Tibial nerve (tissue), 4 donors: ENCODE data around the gene KXD1. TPM values are rescaled to one million over a fixed set of nuclear protein-coding genes. Genes with fewer than 3 reads are reported as not detected.

ENCODE experiments used
- DNase-seq, 2 donors: peaks; one replicate each; pipeline ENCODE4 v3.0.0-alpha.2; 2019; ENCODE audit warnings: low spot score in 2 of 2
- H3K27ac ChIP-seq, 4 donors: fragments of 200-600 bp; sonication (generic) in 3 of 4; one replicate each; pipeline ENCODE4 v1.5.1; 2017 to 2019; ENCODE audit warnings: mild to moderate bottlenecking in 1 of 4
- H3K27me3 ChIP-seq, 2 donors: fragments of 200-600 bp; sonication (generic) in 1 of 2; one replicate each; pipeline versions ENCODE4 v1.5.1 to v1.6.0; 2017 to 2019
- H3K36me3 ChIP-seq, 3 donors: fragments of 200-600 bp; sonication (generic); one replicate each; pipeline ENCODE4 v1.5.1; 2018 to 2019
- H3K4me1 ChIP-seq, 4 donors: fragments of 200-600 bp; sonication (generic) in 3 of 4; one replicate each; pipeline ENCODE4 v1.5.1; 2017 to 2019
- H3K4me3 ChIP-seq, 4 donors: fragments of 200-600 bp; sonication (generic) in 3 of 4; one replicate each; pipeline ENCODE4 v1.5.1; 2017 to 2019; ENCODE audit warnings: mild to moderate bottlenecking in 1 of 4, moderate library complexity in 1 of 4
- H3K9me3 ChIP-seq, 4 donors: fragments of 200-600 bp; sonication (generic) in 3 of 4; one replicate each; pipeline ENCODE4 v1.5.1; 2017 to 2019
- CTCF ChIP-seq, 5 experiments: fragments of 200-600 bp in 3 of 5; fragments of 450-650 bp in 2 of 5; sonication (generic) in 3 of 5; IDR thresholded peaks; one replicate each; pipeline ENCODE4 v1.5.1; 2016 to 2019; ENCODE audit warnings: antibody characterized with exemption in 5 of 5, mild to moderate bottlenecking in 3 of 5, moderate library complexity in 2 of 5
- EP300 ChIP-seq, 2 donors: sonication (generic); formaldehyde crosslinking; IDR thresholded peaks; one replicate each; pipeline ENCODE4 v1.6.1; 2017; ENCODE audit warnings: antibody characterized with exemption in 2 of 2, mild to moderate bottlenecking in 1 of 2
- POLR2A ChIP-seq, 2 donors: fragments of 450-650 bp; IDR thresholded peaks; one replicate each; pipeline ENCODE4 v1.6.1; 2017; ENCODE audit warnings: antibody characterized with exemption in 2 of 2, mild to moderate bottlenecking in 2 of 2, moderate library complexity in 2 of 2
- whole genome bisulfite sequencing, 2 donors: methylation state at CpG; one replicate each; pipeline ENCODE4 v1.1.5; 2018; 5-methylcytosine and 5-hydroxymethylcytosine counted together
- total RNA-seq, 4 donors: library from RNA; depleted of rRNA; stranded (reverse); fragments of >200 nt; gene quantifications; one replicate each; pipeline ENCODE4 v1.1.0, GENCODE V29; 2016

Gene KXD1
- total RNA-seq, 4 donors from 2014 or later, result 122 to 298 (median 167) TPM

DNA sequence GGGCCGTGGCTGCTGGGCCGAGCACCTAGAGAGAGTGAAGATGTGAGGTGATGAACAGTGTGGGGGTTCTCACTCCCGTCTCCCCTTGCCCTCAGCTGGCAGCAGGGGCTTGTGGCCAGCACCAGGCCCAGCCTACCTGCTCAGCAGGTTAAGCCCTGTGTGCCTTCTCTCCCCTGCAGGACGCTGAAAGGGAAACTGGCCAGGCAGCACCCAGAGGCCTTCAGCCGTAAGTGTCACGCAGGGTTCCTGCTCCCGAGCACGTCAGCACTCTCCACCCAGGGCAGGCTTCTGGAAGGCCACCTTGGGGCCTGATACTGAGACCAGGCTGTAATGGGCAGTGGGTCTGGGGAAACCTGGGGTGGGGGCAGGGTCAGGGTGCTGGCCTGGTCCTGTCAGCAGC is 9.3 kb downstream of the KXD1 start:
- no peak overlapping the region for H3K4me3 ChIP-seq
- no peak for DNase-seq
- H3K27me3 ChIP-seq, result no peaks in the 10 kb centered on the region
- H3K9me3 ChIP-seq, result no peaks in the 10 kb centered on the region
- TF ChIP-seq POLR2A (IDR thresholded peaks at IDR 0.05), result no peak
- TF ChIP-seq EP300 (IDR thresholded peaks at IDR 0.05), result no peak
- no peak for TF ChIP-seq CTCF (IDR thresholded peaks at IDR 0.05)
- no peak overlapping the region for H3K27ac ChIP-seq
- WGBS, 2 donors, result 88 to 89% methylated on average over 7 to 8 of the region's 8 CpGs
- peaks cover 0 to 17% (median 4%) of the 10 kb centered on the region in 4 donors for H3K4me1 ChIP-seq
- peaks cover 3 to 81% (median 21%) of the 10 kb centered on the region in 3 donors for H3K36me3 ChIP-seq

DNA sequence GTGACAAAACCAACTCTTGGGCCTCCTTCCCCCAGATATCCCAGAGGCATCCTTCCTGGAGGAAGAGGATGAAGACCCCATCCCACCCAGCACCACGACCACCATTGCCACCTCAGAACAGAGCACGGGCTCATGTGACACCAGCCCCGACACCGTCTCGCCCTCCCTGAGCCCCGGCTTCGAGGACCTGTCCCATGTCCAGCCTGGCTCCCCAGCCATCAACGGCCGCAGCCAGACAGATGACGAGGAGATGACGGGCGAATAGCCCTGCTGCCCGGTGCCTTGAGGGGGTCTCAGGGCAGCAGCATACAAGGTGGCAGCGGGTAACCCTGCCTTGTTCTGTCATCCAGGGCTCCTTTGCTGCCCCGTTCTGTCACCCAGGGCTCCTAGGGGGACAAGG is 10.7 kb downstream of the KXD1 start:
- DNase-seq, result no peak
- Histone ChIP-seq H3K27ac (no peak overlapping the region), H3K4me3 (no peak overlapping the region), H3K9me3 (no peaks in the 10 kb centered on the region), H3K27me3 (no peaks in the 10 kb centered on the region), H3K4me1 (peaks cover 4 to 18% (median 11%) of the 10 kb centered on the region in 4 donors), H3K36me3 (peaks cover 3 to 70% (median 21%) of the 10 kb centered on the region in 3 donors)
- TF ChIP-seq POLR2A (IDR thresholded peaks at IDR 0.05) (no peak), CTCF (IDR thresholded peaks at IDR 0.05) (no peak), EP300 (IDR thresholded peaks at IDR 0.05) (no peak)
- WGBS, 2 donors, result 89 to 93% methylated on average over 14 to 15 of the region's 15 CpGs

- peak within 1 kb of the TSS; percentile 73 to 82 (median 79) for H3K4me3 ChIP-seq
- H3K27ac ChIP-seq, result peak within 1 kb of the TSS; percentile 81 to 92 (median 92)
- no peaks in the 10 kb centered on the region for H3K9me3 ChIP-seq
- DNase-seq, result peak; percentile 96
- no peaks in the 10 kb centered on the region for H3K27me3 ChIP-seq
- H3K4me1 ChIP-seq, result peaks cover 4 to 24% (median 12%) of the 10 kb centered on the region in 4 donors
- WGBS, 2 donors, result 0% methylated on average over 25 to 74 of the region's 75 CpGs
- H3K36me3 ChIP-seq, result peaks cover 2 to 70% (median 18%) of the 10 kb centered on the region in 3 donors
- TF ChIP-seq EP300 (IDR thresholded peaks at IDR 0.05) (peak; percentile 96 to 99), CTCF (IDR thresholded peaks at IDR 0.05) (peak in 2 of 5 experiments; percentile 8 to 49), POLR2A (IDR thresholded peaks at IDR 0.05) (peak; percentile 63 to 93)
Measured at GRCh38 chr19:18571564-18572344, 14.1 kb downstream of the KXD1 start, which contains the start of gene UBA52. Gene UBA52, plus strand, starts transcription at chr19:18571857. Its CDS starts 1,444 bp downstream, at chr19:18573301.

DNA sequence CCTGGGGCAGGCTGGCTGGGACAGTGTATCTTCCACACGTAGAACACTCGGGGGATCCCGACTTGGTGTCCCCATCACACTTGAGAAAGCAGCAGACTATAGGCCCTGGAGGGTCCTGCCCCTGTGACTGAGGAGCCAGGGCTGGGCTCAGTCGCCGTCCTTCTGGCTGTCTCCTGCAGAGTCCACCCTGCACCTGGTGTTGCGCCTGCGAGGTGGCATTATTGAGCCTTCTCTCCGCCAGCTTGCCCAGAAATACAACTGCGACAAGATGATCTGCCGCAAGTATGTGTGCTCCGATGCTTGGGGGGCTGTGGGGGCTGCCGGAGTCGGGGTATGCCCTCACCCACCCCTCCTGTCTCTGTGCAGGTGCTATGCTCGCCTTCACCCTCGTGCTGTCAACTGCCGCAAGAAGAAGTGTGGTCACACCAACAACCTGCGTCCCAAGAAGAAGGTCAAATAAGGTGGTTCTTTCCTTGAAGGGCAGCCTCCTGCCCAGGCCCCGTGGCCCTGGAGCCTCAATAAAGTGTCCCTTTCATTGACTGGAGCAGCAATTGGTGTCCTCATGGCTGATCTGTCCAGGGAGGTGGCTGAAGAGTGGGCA is 17.1 kb downstream of the KXD1 start:
- 91 to 97% methylated on average over 7 to 18 of the region's 18 CpGs for WGBS, 2 donors
- peaks cover 2 to 57% (median 7%) of the 10 kb centered on the region in 3 donors for H3K36me3 ChIP-seq

More for the DNA sequence above, 17.1 kb downstream of the KXD1 start:
- Histone ChIP-seq H3K27me3 (no peaks in the 10 kb centered on the region), H3K4me1 (peaks cover 4 to 24% (median 12%) of the 10 kb centered on the region in 4 donors), H3K4me3 (no peak overlapping the region), H3K9me3 (no peaks in the 10 kb centered on the region), H3K27ac (no peak overlapping the region)
- no peak for TF ChIP-seq POLR2A (IDR thresholded peaks at IDR 0.05)
- no peak for TF ChIP-seq CTCF (IDR thresholded peaks at IDR 0.05)
- TF ChIP-seq EP300 (IDR thresholded peaks at IDR 0.05), result no peak
- no peak for DNase-seq
